ENCODE results near the gene ZNF627.
"Not testable (repeated sequence)": the region's sequence is repeated elsewhere in the genome, so short reads cannot be mapped to it uniquely, and the experiment has no call there.

- not testable (repeated sequence) for TF ChIP-seq CTCF, POLR2A (IDR thresholded peaks at IDR 0.05)
Observed at GRCh38 chr19:11622401-11622800, 25.1 kb downstream of the ZNF627 start.
